ENCODE results near the gene IREB2. TPM values are rescaled to one million over a fixed set of nuclear protein-coding genes. Genes with fewer than 3 reads are reported as not detected.

The IREB2 gene
- total and polyA plus RNA-seq, 4 experiments from 2014 or later, result 7.6 to 71.9 (median 42.2) TPM

DNA sequence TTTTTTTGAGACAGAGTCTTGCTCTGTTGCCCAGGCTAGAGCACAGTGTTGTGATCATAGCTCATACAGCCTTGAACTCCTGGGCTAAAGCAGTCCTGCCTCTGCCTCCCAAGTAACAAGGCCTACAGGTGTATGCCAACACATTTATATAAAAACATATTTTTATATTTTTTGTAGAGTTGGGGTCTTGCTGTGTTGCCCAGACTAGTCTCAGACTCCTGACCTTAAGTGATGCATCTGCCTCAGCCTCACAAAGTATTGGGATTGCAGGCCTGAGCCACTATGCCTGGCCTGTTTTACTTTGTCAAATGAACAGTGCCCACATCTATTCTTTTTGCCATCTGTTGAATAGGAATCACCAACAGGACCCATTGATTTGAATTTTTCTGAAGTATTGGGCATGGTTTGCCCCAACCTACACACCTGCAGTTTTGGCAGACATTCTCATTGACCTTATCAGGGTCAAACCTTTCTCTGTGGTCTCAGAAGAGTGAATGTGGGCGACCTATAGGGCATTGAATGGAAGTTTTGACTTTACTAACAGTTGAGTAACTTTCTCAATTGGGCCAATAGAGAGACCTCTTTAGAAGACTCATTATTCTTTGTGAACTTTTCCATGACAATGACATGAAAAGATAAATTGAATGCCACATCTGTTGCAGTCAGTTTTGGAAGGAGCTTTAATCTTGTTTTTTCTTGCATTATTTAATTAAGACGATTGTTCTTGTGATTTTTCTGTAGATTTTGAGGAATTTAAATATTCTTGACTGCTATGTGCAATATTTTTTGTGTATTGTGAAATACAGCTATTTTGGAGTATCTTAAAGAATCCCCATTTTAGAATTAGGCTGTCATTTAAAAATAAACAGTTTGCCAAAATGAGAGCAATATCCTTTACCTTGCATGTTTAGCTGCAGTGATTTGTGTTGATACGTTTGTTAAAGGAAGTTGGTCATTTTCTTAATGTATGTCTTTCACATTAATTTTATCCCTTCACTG lies 2.7 kb downstream of the IREB2 start:
- H3K4me1 ChIP-seq (ENCODE audit: insufficient read depth, low read length), result peaks cover 59% of the 10 kb centered on the region
- Mint-ChIP-seq H3K4me3 (peak overlapping the region in 6 of 8 donors; percentile 24 to 98 (median 48)), H3K27ac (peak overlapping the region in 4 of 7 donors; percentile 57 to 93 (median 69)), H3K4me1 (peaks cover 39 to 73% (median 58%) of the 10 kb centered on the region in 4 donors), H3K27me3 (no peaks in the 10 kb centered on the region), H3K9me3 (peaks cover 0 to 4% (median 0%) of the 10 kb centered on the region in 8 donors), H3K36me3 (peaks cover 21 to 52% of the 10 kb centered on the region in 2 donors)
- no peak for DNase-seq
- H3K36me3 ChIP-seq (ENCODE audit: insufficient read depth, low read length), result peaks cover 10% of the 10 kb centered on the region
- CTCF ChIA-PET (ENCODE audit: partially characterized antibody), result interaction anchor here (1.2 kb wide), 1 partner anchor 22 kb away, joined by 3 read pairs; no protein-coding TSS in a partner anchor
- no peak overlapping the region for H3K27ac ChIP-seq (ENCODE audit: low read depth, low read length)
- no peak overlapping the region for H3K4me3 ChIP-seq (ENCODE audit: low read length in 2 of 2)
- intact Hi-C loops (cut with micrococcal nuclease), result no loop called here
- no peaks in the 10 kb centered on the region for H3K27me3 ChIP-seq (ENCODE audit: insufficient read depth, low read length)
- no peaks in the 10 kb centered on the region for H3K9me3 ChIP-seq (ENCODE audit: control insufficient read depth in 1 of 2, low read length in 2 of 2)
- POLR2A ChIA-PET (ENCODE audit: partially characterized antibody), result interaction anchor here (0.8 to 4.7 kb wide), 3 partner anchors 10 to 100 kb away, joined by 3 to 43 read pairs (median 3); partner anchors contain the start of gene PSMA4

DNA sequence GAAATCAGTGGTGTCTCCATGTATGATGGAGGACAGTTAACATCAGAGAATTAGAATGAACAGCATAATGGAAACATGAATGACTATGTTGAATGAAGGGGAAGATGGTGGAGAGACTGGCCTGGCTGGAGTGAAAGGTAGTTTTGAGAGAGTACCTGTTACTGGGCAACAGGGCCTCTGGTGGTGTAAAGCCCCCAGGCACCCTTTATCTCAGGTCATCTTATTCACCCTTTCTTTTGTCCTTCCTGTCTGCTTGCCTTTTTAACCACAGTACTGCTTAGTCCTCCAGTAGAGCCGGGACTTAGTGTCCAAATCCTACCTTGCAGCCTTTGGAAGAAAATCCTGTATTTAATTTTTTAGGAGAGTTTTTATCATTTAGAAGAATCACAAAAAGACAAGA lies 6.2 kb downstream of the IREB2 start:
- no peak for DNase-seq
- Mint-ChIP-seq H3K4me3 (no peak overlapping the region), H3K27me3 (no peaks in the 10 kb centered on the region), H3K9me3 (no peaks in the 10 kb centered on the region), H3K4me1 (peaks cover 40 to 82% (median 64%) of the 10 kb centered on the region in 4 donors), H3K36me3 (peaks cover 36 to 62% of the 10 kb centered on the region in 2 donors), H3K27ac (peak overlapping the region in 3 of 7 donors; percentile 2 to 91 (median 57))
- ChIA-PET POLR2A (ENCODE audit: partially characterized antibody) (no interaction called here), CTCF (ENCODE audit: partially characterized antibody) (no interaction called here)
- Histone ChIP-seq H3K4me1 (ENCODE audit: insufficient read depth, low read length) (peaks cover 51% of the 10 kb centered on the region), H3K36me3 (ENCODE audit: insufficient read depth, low read length) (peaks cover 14% of the 10 kb centered on the region), H3K4me3 (ENCODE audit: low read length in 2 of 2) (no peak overlapping the region), H3K27me3 (ENCODE audit: insufficient read depth, low read length) (no peaks in the 10 kb centered on the region), H3K9me3 (ENCODE audit: control insufficient read depth in 1 of 2, low read length in 2 of 2) (no peaks in the 10 kb centered on the region), H3K27ac (ENCODE audit: low read depth, low read length) (no peak overlapping the region)
- intact Hi-C loops (cut with micrococcal nuclease), result no loop called here

DNA sequence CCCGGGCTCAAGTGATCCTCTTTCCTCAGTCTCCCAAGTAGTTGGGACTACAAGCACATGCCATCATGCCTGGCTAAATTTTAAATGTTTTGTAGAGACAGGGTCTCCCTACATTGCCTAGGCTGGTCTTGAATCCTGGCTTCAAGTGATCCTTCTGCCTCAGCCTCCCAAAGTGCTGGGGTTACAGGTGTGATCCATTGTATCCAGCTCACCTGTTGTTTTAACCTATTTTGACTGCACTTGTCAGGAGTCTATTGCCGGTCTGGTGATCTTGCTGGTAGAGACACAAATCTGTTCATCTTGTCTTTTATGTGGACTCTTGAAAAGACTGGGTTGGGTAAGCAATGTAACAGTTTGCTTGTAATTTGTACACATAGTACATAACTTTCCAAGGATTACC lies 7.9 kb downstream of the IREB2 start:
- Histone ChIP-seq H3K9me3 (ENCODE audit: control insufficient read depth in 1 of 2, low read length in 2 of 2) (no peaks in the 10 kb centered on the region), H3K4me1 (ENCODE audit: insufficient read depth, low read length) (peaks cover 35% of the 10 kb centered on the region), H3K4me3 (ENCODE audit: low read length in 2 of 2) (no peak overlapping the region), H3K27me3 (ENCODE audit: insufficient read depth, low read length) (no peaks in the 10 kb centered on the region), H3K36me3 (ENCODE audit: insufficient read depth, low read length) (peaks cover 4% of the 10 kb centered on the region), H3K27ac (ENCODE audit: low read depth, low read length) (no peak overlapping the region)
- Mint-ChIP-seq H3K27me3 (no peaks in the 10 kb centered on the region), H3K36me3 (peaks cover 39 to 63% of the 10 kb centered on the region in 2 donors), H3K9me3 (no peaks in the 10 kb centered on the region), H3K4me1 (peaks cover 44 to 85% (median 66%) of the 10 kb centered on the region in 4 donors), H3K4me3 (peak overlapping the region in 1 of 8 donors; percentile 20), H3K27ac (peak overlapping the region in 1 of 7 donors; percentile 54)
- CTCF ChIA-PET (ENCODE audit: partially characterized antibody), result no interaction called here
- DNase-seq, result no peak
- POLR2A ChIA-PET (ENCODE audit: partially characterized antibody), result interaction anchor here (1.1 kb wide), 1 partner anchor 8 kb away, joined by 5 read pairs; the partner anchor contains the start of gene IREB2
- intact Hi-C loops (cut with micrococcal nuclease), result no loop called here

DNA sequence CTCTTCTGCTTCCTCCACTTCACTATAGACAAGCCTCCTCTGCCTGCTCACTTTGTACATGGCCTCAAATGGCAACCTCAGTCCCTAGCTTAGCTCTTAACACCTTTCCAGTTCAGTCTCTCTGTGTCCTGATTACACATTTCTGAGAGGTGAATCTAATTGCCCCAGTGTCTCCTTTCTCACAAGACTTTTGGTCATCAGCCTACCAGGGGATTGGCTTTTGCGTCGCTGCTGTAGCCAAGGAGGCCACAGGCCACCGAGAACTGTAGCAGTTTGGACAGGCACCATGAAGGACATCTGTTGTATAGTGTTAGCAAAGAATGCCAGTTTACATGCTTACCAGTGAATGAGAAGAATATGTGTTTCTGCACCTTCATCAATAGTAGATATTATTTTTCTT lies 8.5 kb downstream of the IREB2 start:
- Histone ChIP-seq H3K27me3 (ENCODE audit: insufficient read depth, low read length) (no peaks in the 10 kb centered on the region), H3K36me3 (ENCODE audit: insufficient read depth, low read length) (peaks cover 4% of the 10 kb centered on the region), H3K4me3 (ENCODE audit: low read length in 2 of 2) (no peak overlapping the region), H3K4me1 (ENCODE audit: insufficient read depth, low read length) (peaks cover 32% of the 10 kb centered on the region), H3K9me3 (ENCODE audit: control insufficient read depth in 1 of 2, low read length in 2 of 2) (no peaks in the 10 kb centered on the region), H3K27ac (ENCODE audit: low read depth, low read length) (no peak overlapping the region)
- Mint-ChIP-seq H3K9me3 (no peaks in the 10 kb centered on the region), H3K27me3 (no peaks in the 10 kb centered on the region), H3K4me3 (peak overlapping the region in 1 of 8 donors; percentile 32), H3K27ac (peak overlapping the region in 3 of 7 donors; percentile 7 to 62 (median 27)), H3K36me3 (peaks cover 36 to 57% of the 10 kb centered on the region in 2 donors), H3K4me1 (peaks cover 38 to 78% (median 60%) of the 10 kb centered on the region in 4 donors)
- intact Hi-C loops (cut with micrococcal nuclease), result no loop called here
- CTCF ChIA-PET (ENCODE audit: partially characterized antibody), result interaction anchor here (1.1 kb wide), 1 partner anchor 24 kb away, joined by 3 read pairs; no protein-coding TSS in a partner anchor
- DNase-seq, result no peak
- POLR2A ChIA-PET (ENCODE audit: partially characterized antibody), result interaction anchor here (1.1 to 4.5 kb wide), 2 partner anchors 8 to 9 kb away, joined by 5 to 23 read pairs; partner anchors contain the start of gene IREB2

DNA sequence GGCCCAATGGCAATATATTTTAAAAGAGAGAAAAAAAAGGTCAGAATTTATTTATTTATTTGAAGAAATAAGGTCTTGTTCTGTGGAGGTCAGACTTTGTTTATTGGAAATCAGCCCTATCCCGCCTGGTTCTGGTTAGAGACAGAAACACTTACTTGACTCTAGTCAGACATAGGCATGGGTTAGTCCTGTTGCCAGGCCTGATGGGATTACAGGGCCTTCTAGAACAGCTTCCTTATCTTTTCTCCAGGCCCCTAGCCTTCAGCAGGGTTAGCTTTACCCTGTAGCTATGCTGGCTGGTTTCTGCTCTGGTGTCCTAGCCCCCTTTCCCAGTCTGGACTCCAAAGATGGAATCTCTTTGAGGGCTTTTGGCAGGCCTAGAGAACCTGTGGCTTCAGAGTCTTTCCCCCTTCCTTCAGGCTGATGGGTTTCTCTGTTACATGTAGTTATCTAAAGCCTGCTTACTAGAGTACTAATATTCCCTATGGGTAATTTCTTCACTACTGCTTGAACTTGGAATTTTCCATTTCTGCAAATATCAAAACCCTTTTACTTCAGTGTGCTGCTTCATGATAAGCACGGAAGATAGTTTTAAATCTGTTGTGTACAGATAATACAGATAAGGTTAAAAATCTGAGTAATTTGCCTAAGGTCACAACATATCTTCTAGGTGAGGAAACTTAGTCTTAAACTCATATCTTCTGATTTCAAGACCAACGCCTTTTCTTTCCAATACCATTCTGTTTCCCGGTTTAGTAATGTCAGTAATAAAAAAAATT lies 10.6 kb downstream of the IREB2 start:
- POLR2A ChIA-PET (ENCODE audit: partially characterized antibody), result interaction anchor here (4.5 kb wide), 1 partner anchor 10 kb away, joined by 23 read pairs; the partner anchor contains the start of gene IREB2

DNA sequence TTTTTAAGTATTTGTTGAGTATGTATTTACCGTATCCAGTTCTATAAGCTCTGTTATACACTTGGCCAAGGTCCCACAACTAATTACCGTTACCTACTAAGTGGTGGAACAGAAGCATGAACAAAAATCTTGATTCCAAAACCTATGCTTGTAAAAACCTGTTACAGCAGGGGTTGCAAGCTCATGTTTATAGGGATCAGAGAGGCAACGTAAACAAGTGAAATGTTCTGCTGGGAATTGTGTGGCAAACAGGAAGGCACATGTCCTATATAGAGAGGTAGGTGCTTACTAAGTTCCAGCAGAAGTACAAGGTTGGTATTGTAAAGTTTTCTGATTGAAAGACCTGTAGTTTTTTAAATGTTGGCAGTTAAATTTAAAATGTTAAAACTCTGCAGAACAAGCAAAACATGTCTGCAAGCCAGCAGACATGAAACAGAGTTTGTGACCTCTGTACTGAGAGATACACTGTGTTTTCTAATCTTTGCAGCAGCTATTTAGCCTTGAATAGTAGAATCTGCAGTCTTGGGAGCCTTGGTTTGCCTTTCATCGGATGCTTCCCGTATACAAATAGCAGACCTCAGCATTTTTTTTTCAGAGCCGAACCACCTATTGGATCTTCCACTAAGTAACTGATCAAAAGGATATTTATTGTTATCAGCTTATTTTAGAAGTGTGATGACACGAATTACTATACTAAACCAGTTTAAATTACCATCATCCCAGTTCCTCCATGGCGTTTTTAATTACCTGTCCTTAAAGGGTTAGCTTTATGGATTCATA lies 11.4 kb downstream of the IREB2 start:
- H3K36me3 ChIP-seq (ENCODE audit: insufficient read depth, low read length), result peaks cover 4% of the 10 kb centered on the region
- ChIA-PET CTCF (ENCODE audit: partially characterized antibody) (interaction anchor here (1.2 to 2.0 kb wide), 3 partner anchors 11 to 60 kb away, joined by 3 to 7 read pairs (median 3); no protein-coding TSS in a partner anchor), POLR2A (ENCODE audit: partially characterized antibody) (interaction anchor here (1.0 to 4.5 kb wide), 3 partner anchors 8 to 91 kb away, joined by 3 to 23 read pairs (median 3); partner anchors contain the start of genes IREB2 and PSMA4)
- no peak for DNase-seq
- no peaks in the 10 kb centered on the region for H3K27me3 Mint-ChIP-seq
- no peaks in the 10 kb centered on the region for H3K27me3 ChIP-seq (ENCODE audit: insufficient read depth, low read length)
- peak overlapping the region in 1 of 7 donors; percentile 15 for H3K27ac Mint-ChIP-seq
- peaks cover 38% of the 10 kb centered on the region for H3K4me1 ChIP-seq (ENCODE audit: insufficient read depth, low read length)
- no peak overlapping the region for H3K4me3 ChIP-seq (ENCODE audit: low read length in 2 of 2)
- no peaks in the 10 kb centered on the region for H3K9me3 Mint-ChIP-seq
- no peaks in the 10 kb centered on the region for H3K9me3 ChIP-seq (ENCODE audit: control insufficient read depth in 1 of 2, low read length in 2 of 2)
- intact Hi-C loops (cut with micrococcal nuclease), result no loop called here
- peaks cover 50 to 85% (median 68%) of the 10 kb centered on the region in 4 donors for H3K4me1 Mint-ChIP-seq
- H3K36me3 Mint-ChIP-seq, result peaks cover 23 to 40% of the 10 kb centered on the region in 2 donors
- no peak overlapping the region for H3K27ac ChIP-seq (ENCODE audit: low read depth, low read length)
- H3K4me3 Mint-ChIP-seq, result no peak overlapping the region

More for the DNA sequence above, 10.6 kb downstream of the IREB2 start:
- no peaks in the 10 kb centered on the region for H3K27me3 ChIP-seq (ENCODE audit: insufficient read depth, low read length)
- no peak overlapping the region for H3K27ac ChIP-seq (ENCODE audit: low read depth, low read length)
- Mint-ChIP-seq H3K4me3 (no peak overlapping the region), H3K4me1 (peaks cover 47 to 83% (median 67%) of the 10 kb centered on the region in 4 donors), H3K27ac (no peak overlapping the region), H3K27me3 (no peaks in the 10 kb centered on the region), H3K36me3 (peaks cover 28 to 45% of the 10 kb centered on the region in 2 donors), H3K9me3 (no peaks in the 10 kb centered on the region)
- no peaks in the 10 kb centered on the region for H3K9me3 ChIP-seq (ENCODE audit: control insufficient read depth in 1 of 2, low read length in 2 of 2)
- no peak overlapping the region for H3K4me3 ChIP-seq (ENCODE audit: low read length in 2 of 2)
- peaks cover 38% of the 10 kb centered on the region for H3K4me1 ChIP-seq (ENCODE audit: insufficient read depth, low read length)
- intact Hi-C loops (cut with micrococcal nuclease), result no loop called here
- DNase-seq, result no peak
- peaks cover 4% of the 10 kb centered on the region for H3K36me3 ChIP-seq (ENCODE audit: insufficient read depth, low read length)
- CTCF ChIA-PET (ENCODE audit: partially characterized antibody), result interaction anchor here (1.6 kb wide), 1 partner anchor 61 kb away, joined by 3 read pairs; no protein-coding TSS in a partner anchor

Data from CD4-positive, alpha-beta memory T cell (primary cell).